ENCODE results near the gene CEP68. TPM values are rescaled to one million over a fixed set of nuclear protein-coding genes. Genes with fewer than 3 reads are reported as not detected.
A peak's percentile ranks its signal among the peaks of the same experiment; 100 is the strongest.
"Not testable (repeated sequence)": the region's sequence is repeated elsewhere in the genome, so short reads cannot be mapped to it uniquely, and the experiment has no call there.

The CEP68 gene
- total and polyA plus RNA-seq, 2 experiments from 2014 or later = 7.3 to 7.9 TPM

GRCh38 chr2:65032019-65032975 lies 23.9 kb upstream of the CEP68 start:
- no peaks in the 10 kb centered on the region for H3K36me3 ChIP-seq (ENCODE audit: low read depth)
- H3K9me3 ChIP-seq (ENCODE audit: low read depth) = no peaks in the 10 kb centered on the region
- H3K4me1 ChIP-seq (ENCODE audit: insufficient read depth) = no peaks in the 10 kb centered on the region
- H4K20me1 ChIP-seq (ENCODE audit: insufficient read depth) = no peaks in the 10 kb centered on the region
- H2AFZ ChIP-seq = no peak overlapping the region
- H3K27ac ChIP-seq = no peak overlapping the region
- in situ Hi-C loops (cut with MboI) = loop anchor here (25.0 kb wide), 2 partner anchors 445 to 695 kb away; no protein-coding TSS in a partner anchor
- no peak overlapping the region for H3K9ac ChIP-seq
- no peaks in the 10 kb centered on the region for H3K9me2 ChIP-seq (ENCODE audit: insufficient read depth)
- no peaks in the 10 kb centered on the region for H3K27me3 ChIP-seq (replicated peaks; ENCODE audit: insufficient read depth)
- 67 to 69% methylated on average over 13 of the region's 13 CpGs for WGBS, 2 experiments (ENCODE audit: low coverage in 1 of 2, low lambda C conversion rate in 2 of 2, missing lambda C conversion rate in 2 of 2)
- H3K4me2 ChIP-seq (ENCODE audit: unreplicated experiment) = no peak overlapping the region
- DNase-seq = no peak
- TF ChIP-seq EZH2phosphoT487 (IDR thresholded peaks at IDR 0.05; ENCODE audit: insufficient read depth, low read depth) = no peak
- no peak overlapping the region for H3K4me3 ChIP-seq
- no peaks in the 10 kb centered on the region for H3K79me2 ChIP-seq (ENCODE audit: insufficient read depth)
- no peaks in the 10 kb centered on the region for H3F3A ChIP-seq (ENCODE audit: insufficient read depth)

- no peaks in the 10 kb centered on the region for H3K9me2 ChIP-seq (ENCODE audit: insufficient read depth)
- no peaks in the 10 kb centered on the region for H3K4me1 ChIP-seq (ENCODE audit: insufficient read depth)
- no peak overlapping the region for H3K4me3 ChIP-seq
- no peak for TF ChIP-seq EZH2phosphoT487 (IDR thresholded peaks at IDR 0.05; ENCODE audit: insufficient read depth, low read depth)
- TF ChIP-seq EZH2 (IDR thresholded peaks at IDR 0.05; ENCODE audit: insufficient read depth, poor library complexity, severe bottlenecking) = no peak
- H3F3A ChIP-seq (ENCODE audit: insufficient read depth) = no peaks in the 10 kb centered on the region
- no peak overlapping the region for H3K9ac ChIP-seq
- no peak overlapping the region for H3K27ac ChIP-seq
- in situ Hi-C loops (cut with MboI) = loop anchor here (25.0 kb wide), 2 partner anchors 446 to 696 kb away; no protein-coding TSS in a partner anchor
- DNase-seq = peak; percentile 38
- H3K4me2 ChIP-seq (ENCODE audit: unreplicated experiment) = no peak overlapping the region
- no peak overlapping the region for H2AFZ ChIP-seq
- no peaks in the 10 kb centered on the region for H3K27me3 ChIP-seq (replicated peaks; ENCODE audit: insufficient read depth)
- H3K36me3 ChIP-seq (ENCODE audit: low read depth) = no peaks in the 10 kb centered on the region
- H3K9me3 ChIP-seq (ENCODE audit: low read depth) = no peaks in the 10 kb centered on the region
- WGBS, 2 experiments (ENCODE audit: low coverage in 1 of 2, low lambda C conversion rate in 2 of 2, missing lambda C conversion rate in 2 of 2) = 69 to 76% methylated on average over 4 of the region's 4 CpGs
- no peaks in the 10 kb centered on the region for H3K79me2 ChIP-seq (ENCODE audit: insufficient read depth)
- H4K20me1 ChIP-seq (ENCODE audit: insufficient read depth) = no peaks in the 10 kb centered on the region
These were observed 23.0 kb upstream of the CEP68 start for GRCh38 chr2:65033178-65033577.

- not testable (repeated sequence) for H3K79me2 ChIP-seq (ENCODE audit: insufficient read depth); H3K4me1 ChIP-seq (ENCODE audit: insufficient read depth); H3K4me3 ChIP-seq; H4K20me1 ChIP-seq (ENCODE audit: insufficient read depth); DNase-seq; H3K9me3 ChIP-seq (ENCODE audit: low read depth); H3K27me3 ChIP-seq (replicated peaks; ENCODE audit: insufficient read depth); H3K27ac ChIP-seq; H3K4me2 ChIP-seq (ENCODE audit: unreplicated experiment); H3K36me3 ChIP-seq (ENCODE audit: low read depth); H3F3A ChIP-seq (ENCODE audit: insufficient read depth); H2AFZ ChIP-seq; H3K9ac ChIP-seq; H3K9me2 ChIP-seq (ENCODE audit: insufficient read depth)
- in situ Hi-C loops (cut with MboI) = loop anchor here (25.0 kb wide), 2 partner anchors 446 to 696 kb away; no protein-coding TSS in a partner anchor
- whole genome bisulfite sequencing, 2 experiments (ENCODE audit: low coverage in 1 of 2, low lambda C conversion rate in 2 of 2, missing lambda C conversion rate in 2 of 2) = 80 to 85% methylated on average over 4 of the region's 4 CpGs
These were observed 22.5 kb upstream of the CEP68 start for GRCh38 chr2:65033667-65034066.

- Histone ChIP-seq H3K27ac (no peak overlapping the region), H3K79me2 (ENCODE audit: insufficient read depth) (no peaks in the 10 kb centered on the region), H3K9me3 (ENCODE audit: low read depth) (no peaks in the 10 kb centered on the region), H3K9ac (no peak overlapping the region), H3K4me2 (ENCODE audit: unreplicated experiment) (no peak overlapping the region), H3K27me3 (replicated peaks; ENCODE audit: insufficient read depth) (no peaks in the 10 kb centered on the region), H3F3A (ENCODE audit: insufficient read depth) (no peaks in the 10 kb centered on the region), H3K36me3 (ENCODE audit: low read depth) (no peaks in the 10 kb centered on the region), H4K20me1 (ENCODE audit: insufficient read depth) (no peaks in the 10 kb centered on the region), H3K4me3 (no peak overlapping the region), H3K4me1 (ENCODE audit: insufficient read depth) (no peaks in the 10 kb centered on the region), H3K9me2 (ENCODE audit: insufficient read depth) (no peaks in the 10 kb centered on the region), H2AFZ (no peak overlapping the region)
- no peak for TF ChIP-seq EZH2phosphoT487 (IDR thresholded peaks at IDR 0.05; ENCODE audit: insufficient read depth, low read depth)
- TF ChIP-seq EZH2 (IDR thresholded peaks at IDR 0.05; ENCODE audit: insufficient read depth, poor library complexity, severe bottlenecking) = no peak
- in situ Hi-C loops (cut with MboI) = loop anchor here (25.0 kb wide), 2 partner anchors 448 to 698 kb away; no protein-coding TSS in a partner anchor
- WGBS, 2 experiments (ENCODE audit: low coverage in 1 of 2, low lambda C conversion rate in 2 of 2, missing lambda C conversion rate in 2 of 2) = 78 to 81% methylated on average over 6 of the region's 6 CpGs
- DNase-seq = no peak
These were observed 20.8 kb upstream of the CEP68 start for GRCh38 chr2:65035351-65035943.
